ENCODE measurements around the gene LRP1B.

- no peak for TF ChIP-seq CTCF (IDR thresholded peaks at IDR 0.05; ENCODE audit: low read depth, low read length, poor library complexity, severe bottlenecking)
- no peak for TF ChIP-seq EZH2phosphoT487 (IDR thresholded peaks at IDR 0.05; ENCODE audit: borderline replicate concordance, low read length)
Measured at GRCh38 chr2:140308706-140309105, 1822.1 kb downstream of the LRP1B start.
